HG02870 (cell line): ENCODE measurements around the gene CSNK2A2.
A peak's percentile ranks its signal among the peaks of the same experiment; 100 is the strongest.

Experiments
- ATAC-seq: cut with Tn5 transposase; IDR thresholded peaks from one replicate; pipeline ENCODE4 v1.9.1; 2021; ENCODE audit warnings: mild to moderate bottlenecking, moderate library complexity; ENCODE audit not compliant: unreplicated experiment

Gene CSNK2A2

DNA sequence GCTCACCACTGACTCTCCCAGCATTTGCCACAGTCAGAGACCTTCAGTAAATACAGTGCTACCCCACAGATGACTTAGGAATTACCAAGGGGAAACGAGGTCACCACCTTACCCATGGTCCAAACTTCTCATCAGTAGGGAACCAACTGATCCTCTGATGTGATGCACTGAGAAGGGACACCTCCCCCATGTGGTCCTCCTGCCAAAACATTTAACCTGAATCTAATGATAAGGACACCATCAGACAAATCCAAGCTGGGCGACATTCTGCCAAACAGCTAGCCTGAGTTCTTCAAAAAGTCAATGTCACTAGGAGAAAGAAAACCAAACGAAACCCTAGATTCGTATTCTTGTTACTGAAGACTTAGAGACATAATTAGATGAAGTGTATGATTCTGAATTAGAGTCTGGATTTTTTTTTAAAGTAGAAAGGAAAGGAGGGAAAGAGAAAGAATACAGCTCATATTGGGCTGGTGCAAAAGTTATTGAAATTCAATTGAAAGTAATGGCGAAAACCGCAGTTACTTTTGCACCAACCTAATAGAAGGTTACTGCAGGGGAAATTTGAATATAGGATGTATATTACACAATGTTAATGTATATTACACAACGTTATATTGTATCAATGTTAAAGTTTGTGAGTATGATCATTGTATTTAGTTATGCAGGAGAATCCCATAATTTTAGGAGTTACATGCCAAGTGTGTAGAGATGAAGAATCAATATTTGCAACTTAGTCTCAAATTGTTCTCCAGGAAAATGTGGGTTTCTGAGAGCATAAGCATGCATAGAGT is 2.3 kb upstream of the CSNK2A2 start:
- ATAC-seq = no peak

DNA sequence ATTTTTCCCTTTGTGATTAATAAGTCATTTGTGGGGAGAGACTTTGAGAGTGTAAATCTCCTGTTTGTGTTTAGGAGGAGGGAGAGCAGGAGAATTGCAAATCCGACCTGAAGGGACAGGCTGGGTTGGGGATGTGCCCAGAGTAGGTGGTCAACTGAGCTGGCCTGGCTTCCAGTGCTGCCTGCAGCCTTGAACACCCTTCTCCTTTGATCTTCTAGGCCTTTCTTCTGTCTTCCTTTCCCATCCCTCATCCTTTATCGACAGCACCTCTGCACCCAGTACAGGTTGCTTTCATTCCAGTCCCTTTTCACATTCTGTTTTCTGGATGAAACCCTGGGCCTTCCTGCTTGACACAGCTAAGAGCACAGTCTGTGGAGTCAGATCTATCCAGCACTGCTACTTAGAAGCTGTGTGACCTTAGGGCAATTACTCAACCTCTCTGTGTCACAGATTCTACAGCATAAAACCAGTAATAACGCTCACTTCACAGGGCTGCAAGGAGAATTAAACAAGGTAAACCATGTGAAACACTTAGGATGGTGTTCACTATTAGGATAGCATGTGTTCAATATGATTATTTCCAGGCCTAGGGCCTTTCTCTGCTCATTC is 1.0 kb upstream of the CSNK2A2 start:
- ATAC-seq = no peak

- peak; percentile 17 for ATAC-seq
Observed at GRCh38 chr16:58197314-58198012, 443 bp downstream of the CSNK2A2 start.

DNA sequence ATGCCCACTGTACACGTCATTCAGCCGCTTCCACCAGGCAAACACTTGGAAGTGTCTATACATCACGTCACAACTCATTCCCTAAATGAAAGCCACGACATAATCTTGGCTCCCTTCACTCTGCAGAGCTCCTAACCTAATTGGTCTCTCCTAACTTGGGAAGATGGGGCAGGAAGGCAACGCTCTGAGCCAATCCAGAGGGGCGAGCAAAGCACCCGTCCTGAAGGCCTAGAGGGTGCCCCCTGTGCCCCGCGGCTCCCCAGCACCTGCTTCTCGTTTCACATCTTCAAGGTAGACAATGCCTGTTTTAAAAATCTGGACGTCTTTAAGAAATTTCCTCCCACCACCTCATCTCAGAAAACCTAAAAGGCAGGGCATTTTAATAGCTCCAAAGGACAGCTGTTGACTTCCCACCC is 1.0 kb downstream of the CSNK2A2 start:
- no peak for ATAC-seq

- ATAC-seq = no peak
Observed at GRCh38 chr16:58195771-58196170, 2.1 kb downstream of the CSNK2A2 start.

DNA sequence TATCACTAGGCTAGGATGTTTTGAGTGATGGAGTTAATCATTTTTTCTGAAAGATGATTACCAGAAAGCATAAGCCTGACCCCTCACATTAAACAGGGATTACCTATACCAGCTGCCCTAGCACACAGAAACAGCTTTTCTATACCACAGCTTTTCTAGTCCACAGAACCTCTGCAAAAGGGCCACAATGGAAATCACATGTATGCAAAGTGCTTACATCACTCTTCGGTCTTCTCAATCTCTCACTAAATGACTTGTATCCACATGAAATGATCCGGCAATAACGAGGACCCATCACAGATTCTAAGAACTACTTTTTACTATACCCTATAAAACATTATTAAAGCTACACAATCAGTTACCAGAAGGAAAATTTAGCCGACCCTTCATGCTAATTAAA is 2.6 kb downstream of the CSNK2A2 start:
- no peak for ATAC-seq

- ATAC-seq = no peak
Observed at GRCh38 chr16:58194790-58195189, 3.1 kb downstream of the CSNK2A2 start.

DNA sequence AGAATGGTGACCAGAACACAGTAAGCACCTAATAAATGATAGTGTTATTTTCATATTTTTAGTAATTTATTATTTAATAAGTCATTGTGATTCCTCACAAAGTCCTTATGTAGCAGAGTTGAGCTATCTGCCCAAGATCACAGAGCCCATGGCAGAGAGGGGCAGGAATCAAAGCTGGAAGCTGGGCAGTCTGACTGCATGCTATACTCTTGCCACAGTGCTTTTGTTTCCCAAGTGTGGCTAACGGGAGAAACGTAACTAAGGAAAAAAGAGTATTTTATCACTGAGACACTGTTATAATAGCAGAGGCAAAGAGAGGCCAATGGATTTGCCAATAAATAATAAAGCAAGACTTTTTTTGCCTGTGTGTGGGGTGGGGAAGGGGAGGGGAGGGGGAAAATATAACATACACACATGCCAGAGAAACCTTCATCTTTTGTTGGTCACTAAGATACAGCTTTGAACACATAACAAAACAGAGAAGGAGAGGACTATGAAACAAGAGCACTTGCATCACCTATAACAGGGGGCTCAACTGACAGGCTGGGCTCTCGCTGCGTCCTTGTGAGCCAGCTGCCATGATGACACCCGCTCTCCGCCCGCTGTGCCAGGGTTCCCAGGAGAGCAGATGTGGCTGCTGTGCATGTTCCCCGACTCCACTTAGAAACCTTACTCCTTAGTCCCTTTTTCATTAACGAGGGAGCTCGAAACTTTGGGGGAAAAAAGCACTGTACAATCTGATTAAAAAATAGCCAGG is 10.1 kb downstream of the CSNK2A2 start:
- ATAC-seq = no peak

DNA sequence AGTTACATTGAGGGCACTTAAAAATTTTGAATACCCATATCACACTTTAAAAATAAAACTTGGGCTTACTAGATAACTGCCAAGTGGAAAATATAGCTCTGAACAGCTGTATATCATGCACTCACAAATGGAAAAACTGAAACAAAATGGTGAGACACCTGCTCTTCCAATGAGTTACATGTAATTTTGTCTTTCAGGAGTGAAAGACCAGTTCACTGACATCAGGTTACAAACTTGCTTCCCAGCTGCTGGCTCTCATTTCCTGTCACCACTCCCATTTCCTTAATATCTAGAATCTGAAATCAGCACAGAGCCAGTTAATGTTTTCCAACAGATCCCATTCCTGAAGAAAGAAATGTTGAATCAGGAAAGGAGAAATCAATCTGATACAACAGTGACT is 10.8 kb downstream of the CSNK2A2 start:
- no peak for ATAC-seq

DNA sequence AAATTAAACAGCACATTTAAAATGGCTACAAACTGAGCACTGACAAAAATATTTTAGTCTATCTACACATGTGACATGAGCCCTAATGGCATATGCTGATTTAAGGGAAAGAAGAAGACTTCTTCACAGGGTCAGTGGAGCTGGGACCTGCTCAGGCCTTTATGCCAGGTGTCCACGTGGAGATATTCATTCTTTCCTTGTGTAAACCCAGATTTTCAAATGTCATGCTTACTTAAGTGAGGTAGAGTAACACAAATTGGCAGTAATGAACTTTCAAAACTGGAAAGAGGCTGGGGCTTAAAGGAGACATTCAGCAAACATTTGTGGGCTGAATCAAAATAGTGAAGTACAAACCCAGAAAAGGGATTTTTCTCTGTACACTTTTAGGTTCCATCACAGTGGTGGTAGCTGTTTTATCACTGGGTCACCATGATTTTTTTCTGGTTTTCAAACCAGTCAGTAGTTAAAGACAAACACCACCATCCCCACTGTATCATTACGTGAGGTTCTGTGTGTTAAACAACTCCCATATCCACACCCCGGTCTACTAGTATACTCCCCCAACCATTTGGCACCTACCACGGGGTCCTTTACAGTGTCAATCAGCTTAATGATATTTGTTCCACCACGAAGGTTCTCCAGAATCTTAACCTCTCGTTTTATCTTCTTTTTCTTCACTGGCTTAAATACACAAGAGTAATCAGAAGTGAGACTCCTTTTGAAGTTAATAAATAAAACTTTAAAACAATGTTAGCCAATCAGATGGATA is 11.5 kb downstream of the CSNK2A2 start:
- no peak for ATAC-seq

DNA sequence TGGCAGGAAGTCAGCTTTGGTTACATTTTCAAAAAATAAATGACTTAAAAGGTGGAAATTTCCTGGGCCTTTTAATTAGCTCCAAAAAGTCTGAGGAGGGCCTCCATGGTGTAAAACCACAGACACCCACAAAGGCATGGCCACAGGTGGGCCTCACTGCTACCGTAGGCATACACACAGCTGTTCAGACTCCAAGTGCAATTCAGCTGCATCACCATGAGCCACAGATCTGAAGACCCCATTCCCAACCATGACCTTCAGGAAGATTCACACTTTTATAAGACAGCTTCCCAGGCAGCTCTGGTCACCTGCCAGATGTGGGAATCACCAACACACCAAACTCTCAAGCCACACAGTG is 20.6 kb downstream of the CSNK2A2 start:
- ATAC-seq = no peak

DNA sequence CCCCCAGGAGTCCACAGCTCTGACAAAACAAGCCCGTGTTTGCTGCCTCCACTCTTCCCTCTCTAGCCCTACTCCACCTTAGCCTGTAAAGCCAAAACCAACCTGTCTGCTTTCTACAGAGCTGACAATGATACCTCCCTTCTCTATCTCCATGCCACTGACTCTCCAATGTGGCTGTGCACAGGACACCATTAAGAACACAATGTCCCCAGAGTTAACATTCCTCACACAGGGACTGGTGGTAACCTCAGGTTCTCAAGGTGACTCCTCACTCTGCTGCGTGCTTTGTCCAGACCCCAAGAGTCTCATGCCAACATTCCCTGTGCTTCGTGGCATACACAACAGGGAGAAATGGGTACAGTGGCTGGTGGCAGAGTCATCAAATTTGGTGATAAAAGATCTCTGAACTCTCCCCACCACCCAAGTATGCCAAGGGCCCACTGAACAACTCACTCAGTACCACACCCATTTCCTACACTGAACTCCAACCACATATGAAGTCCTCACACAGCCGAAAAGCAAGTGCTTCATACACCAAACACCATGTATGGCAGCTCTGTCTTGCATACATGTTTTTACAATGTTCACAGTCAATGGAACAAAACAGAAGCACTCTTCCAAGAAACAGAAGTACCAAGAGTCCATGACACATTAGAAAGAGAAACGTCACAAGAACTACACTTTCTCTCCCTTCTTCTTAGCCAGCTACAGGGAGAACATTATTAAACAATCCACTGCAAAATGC is 21.1 kb downstream of the CSNK2A2 start:
- no peak for ATAC-seq

- no peak for ATAC-seq
Observed at GRCh38 chr16:58170223-58170622, 27.7 kb downstream of the CSNK2A2 start.

DNA sequence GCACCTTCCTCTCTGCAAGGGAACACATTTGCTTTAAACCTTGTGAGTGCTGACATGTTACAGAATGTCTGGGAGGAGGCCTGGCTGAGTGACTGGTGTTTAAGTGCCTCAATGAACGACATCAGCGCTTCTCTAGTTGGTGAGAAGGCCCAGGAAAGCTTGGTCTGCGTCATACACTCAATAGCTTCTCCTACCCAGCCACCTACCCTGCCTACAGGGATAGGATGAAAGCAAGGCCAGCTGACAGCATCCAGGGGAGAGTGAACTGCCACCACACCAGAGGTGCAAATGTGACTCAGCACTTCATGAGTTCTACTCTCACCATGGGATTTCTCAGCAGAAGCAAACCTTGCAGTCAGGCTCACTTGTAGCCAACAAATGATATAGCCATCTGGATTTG is 37.1 kb downstream of the CSNK2A2 start:
- ATAC-seq = no peak

DNA sequence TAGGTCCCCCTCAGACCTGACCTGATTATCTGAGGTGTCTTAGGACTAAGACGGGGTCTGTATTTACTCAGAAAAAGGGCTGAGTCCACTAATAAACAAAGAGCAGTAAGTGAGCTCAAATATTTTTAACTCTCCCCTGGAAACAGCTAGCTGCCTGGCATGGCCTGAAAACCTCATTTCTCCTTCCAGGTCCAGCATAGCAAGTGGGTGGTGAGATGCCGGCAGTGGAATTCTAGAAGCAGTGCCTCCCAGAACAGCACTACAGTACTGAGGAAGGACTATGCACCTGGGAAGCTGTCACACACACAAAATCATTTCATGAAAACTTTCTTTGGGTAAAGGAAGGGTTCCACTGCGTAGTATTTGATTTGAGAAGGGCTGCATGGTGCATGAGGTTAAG is 39.2 kb downstream of the CSNK2A2 start:
- ATAC-seq = no peak

DNA sequence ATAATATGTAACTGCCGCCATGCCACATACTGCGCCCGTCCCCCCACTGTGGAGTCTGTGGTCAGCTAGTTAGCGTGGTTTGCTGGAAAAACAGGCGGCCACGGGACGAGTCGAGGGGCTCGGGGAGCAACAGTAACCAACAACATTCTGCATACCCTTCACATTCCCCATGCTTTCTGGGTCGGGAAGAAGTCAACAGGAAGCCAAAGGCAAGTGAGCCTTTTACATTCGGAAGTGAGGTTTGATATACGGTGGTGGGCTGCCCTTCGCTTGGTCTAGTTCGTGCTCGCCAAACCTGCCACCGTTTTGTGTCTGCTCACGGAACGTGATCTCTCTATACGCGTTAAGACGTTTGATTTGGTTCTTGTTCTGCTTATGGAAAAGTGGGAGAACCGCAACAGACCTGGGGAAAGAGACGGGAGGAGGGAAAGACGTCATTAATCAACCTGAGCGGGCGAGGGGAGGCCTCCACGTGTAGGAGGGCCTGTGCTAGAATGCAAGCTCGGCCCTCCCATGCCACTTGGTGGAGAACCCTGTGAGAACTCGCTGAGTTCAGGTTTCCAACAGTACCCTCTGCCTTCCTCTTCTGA is 39.9 kb downstream of the CSNK2A2 start:
- ATAC-seq = no peak

DNA sequence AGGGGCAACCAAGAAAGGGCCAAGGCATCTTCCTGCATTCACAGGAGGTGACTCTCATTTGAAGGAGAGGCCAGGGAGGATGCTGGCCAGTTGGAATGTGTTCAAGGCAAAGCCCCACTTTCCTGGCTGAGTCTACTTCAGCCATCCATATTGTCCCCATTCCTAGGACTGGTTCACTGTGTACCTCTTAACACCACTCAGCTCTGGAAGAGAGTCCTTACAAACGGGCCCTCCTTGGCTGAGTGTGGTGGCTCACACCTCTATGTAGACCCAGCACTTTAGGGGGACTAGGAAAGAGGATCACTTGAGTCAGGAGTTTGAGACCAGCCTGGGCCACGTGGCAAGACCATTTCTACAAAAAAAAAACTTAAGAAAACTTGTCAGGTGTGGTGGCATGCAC is 40.7 kb downstream of the CSNK2A2 start:
- ATAC-seq = no peak

DNA sequence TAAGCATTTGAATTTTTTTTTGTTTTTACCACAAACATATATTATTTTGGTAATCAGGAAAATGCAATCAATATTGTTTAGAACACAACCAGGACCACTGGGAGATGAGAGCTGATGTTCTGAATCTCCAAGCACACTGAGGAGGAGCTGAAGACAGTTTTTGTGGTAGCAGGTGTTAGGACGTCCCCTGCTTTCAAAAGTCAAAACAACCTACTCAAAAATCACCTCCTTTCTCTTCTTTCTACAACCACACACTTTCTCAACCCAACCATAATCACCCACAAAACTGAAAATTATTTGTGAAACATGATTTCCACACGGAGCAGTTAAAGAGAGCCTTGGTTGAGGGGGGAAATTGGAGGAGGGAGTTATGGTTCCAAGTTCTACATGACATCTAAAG is 42.1 kb downstream of the CSNK2A2 start:
- ATAC-seq = peak; percentile 46

- no peak for ATAC-seq
Observed at GRCh38 chr16:58154345-58154744, 43.6 kb downstream of the CSNK2A2 start.
